VCaP (cell line): ENCODE measurements around the gene PON1.

ENCODE experiments used
- H3K27ac ChIP-seq: fragments of 450-650 bp; 2 replicates; pipeline ENCODE4 v1.5.1; 2017
- TF ChIP-seq, protein P1 (sequence below): fragments of 450-650 bp; conservative IDR thresholded peaks from 2 replicates; pipeline ENCODE4 v1.5.1; 2017; ENCODE audit warnings: mild to moderate bottlenecking, moderate library complexity

PON1 gene

DNA sequence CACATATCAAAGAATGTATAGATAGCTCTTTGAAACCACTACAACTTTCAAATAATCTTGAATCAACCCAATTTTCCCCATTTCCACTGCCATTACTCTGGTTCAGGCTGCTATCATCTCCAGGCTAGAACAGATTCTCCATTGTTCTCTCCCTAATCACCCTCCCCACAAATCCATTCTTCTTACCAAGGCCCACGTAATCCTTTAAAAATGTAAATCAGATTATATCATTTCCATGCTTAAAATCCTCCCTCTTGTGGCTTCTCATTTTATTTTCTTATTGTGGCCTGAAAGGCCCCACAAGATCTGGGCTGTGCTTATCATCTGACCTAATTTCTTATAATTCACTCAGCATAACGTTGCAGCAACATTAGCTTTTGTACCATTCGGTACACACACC is 3.0 kb upstream of the PON1 start:
- H3K27ac ChIP-seq, result no peak overlapping the region
- TF ChIP-seq, protein P1, sequence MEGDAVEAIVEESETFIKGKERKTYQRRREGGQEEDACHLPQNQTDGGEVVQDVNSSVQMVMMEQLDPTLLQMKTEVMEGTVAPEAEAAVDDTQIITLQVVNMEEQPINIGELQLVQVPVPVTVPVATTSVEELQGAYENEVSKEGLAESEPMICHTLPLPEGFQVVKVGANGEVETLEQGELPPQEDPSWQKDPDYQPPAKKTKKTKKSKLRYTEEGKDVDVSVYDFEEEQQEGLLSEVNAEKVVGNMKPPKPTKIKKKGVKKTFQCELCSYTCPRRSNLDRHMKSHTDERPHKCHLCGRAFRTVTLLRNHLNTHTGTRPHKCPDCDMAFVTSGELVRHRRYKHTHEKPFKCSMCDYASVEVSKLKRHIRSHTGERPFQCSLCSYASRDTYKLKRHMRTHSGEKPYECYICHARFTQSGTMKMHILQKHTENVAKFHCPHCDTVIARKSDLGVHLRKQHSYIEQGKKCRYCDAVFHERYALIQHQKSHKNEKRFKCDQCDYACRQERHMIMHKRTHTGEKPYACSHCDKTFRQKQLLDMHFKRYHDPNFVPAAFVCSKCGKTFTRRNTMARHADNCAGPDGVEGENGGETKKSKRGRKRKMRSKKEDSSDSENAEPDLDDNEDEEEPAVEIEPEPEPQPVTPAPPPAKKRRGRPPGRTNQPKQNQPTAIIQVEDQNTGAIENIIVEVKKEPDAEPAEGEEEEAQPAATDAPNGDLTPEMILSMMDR, result no peak

DNA sequence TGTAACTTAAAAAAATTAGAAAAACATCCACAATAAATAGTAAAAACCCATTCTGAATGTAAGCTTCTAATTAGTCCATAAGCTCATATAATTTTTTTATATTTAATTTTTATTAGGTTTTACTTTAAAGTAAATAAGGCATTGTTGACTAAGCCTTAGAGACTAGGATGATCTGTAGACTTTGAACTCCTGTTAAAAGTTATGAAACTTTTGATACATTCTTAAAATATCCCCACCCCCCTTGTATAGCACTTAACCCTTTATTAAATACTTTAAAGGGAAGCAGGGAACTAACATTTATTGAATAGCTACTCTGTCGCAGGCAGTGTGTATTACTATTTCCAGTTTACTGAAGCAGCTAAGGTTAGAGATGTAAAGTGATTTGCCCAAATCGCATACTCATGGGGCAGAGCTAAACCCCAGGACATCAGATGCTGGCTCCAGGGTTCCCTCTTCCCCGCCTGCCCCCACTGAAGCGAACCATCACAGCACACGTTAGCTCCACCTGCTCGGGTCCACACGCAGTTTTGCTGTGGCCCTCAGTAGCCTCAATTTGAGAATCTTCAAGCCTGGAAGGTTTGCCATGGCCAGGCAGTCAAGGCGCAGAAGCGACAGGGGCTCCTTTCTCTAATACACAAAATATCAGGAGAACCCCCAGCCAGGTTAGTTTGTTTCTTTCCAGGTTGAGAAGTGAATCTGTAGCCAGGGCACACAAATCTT is 762 bp downstream of the PON1 start:
- peak overlapping the region; percentile 75 for H3K27ac ChIP-seq
- TF ChIP-seq, protein P1, result no peak

- TF ChIP-seq, protein P1, result no peak
- H3K27ac ChIP-seq, result peak overlapping the region; percentile 75
These were observed 1.5 kb downstream of the PON1 start for GRCh38 chr7:95322854-95323253.

GRCh38 chr7:95322396-95322795 is 1.9 kb downstream of the PON1 start:
- H3K27ac ChIP-seq, result peak overlapping the region; percentile 75
- TF ChIP-seq, protein P1, result no peak

- TF ChIP-seq, protein P1, result no peak
- H3K27ac ChIP-seq, result no peak overlapping the region
These were observed 2.6 kb downstream of the PON1 start for GRCh38 chr7:95321720-95322119.

- H3K27ac ChIP-seq, result no peak overlapping the region
These were observed 3.7 kb downstream of the PON1 start for GRCh38 chr7:95320651-95321050.

DNA sequence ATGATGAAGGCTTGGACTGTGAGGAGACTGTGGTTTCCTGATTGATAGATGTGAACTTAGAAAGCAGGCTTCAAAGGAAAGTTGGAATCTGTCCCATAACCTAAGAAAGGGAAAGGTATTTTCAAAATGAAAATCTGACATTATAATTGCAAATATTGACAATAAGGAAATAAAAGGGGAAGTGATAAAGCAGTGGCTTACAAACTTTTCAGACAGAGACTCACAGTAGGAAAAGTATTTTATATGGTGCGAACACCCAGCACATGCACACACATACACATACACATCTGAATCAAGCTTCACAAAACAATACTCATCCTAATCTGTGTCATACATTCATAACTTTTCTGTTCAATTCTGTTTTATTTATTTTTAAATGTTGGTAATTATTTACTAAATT is 4.8 kb downstream of the PON1 start:
- TF ChIP-seq, protein P1, result no peak
- H3K27ac ChIP-seq, result no peak overlapping the region

More at GRCh38 chr7:95320651-95321050, 3.7 kb downstream of the PON1 start:
- TF ChIP-seq, protein P1, result no peak
